Measurements from ENCODE around the gene KCNJ8.

DNA sequence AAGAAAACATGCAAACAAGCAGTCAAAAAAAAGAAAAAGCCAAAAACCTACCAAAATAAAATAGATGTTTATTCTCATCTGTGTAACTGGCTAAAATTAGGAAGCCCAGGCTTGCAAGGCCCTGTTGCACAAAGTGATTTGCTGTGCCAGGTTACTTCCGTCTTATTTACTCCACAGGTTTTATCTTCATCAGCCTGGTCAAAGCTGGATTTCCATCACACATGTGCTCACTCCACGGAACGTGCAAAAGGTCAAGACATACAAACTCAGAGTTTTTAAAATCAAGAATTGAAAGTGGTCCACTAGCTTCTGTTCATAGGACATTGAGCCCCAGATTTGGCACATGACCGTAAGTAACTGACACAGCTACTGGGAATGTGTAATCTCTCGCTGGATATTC lies 14.8 kb downstream of the KCNJ8 start:
- TF ChIP-seq TCF7L2 (IDR thresholded peaks at IDR 0.05; ENCODE audit: low read depth, low read length), result no peak
- TF ChIP-seq, protein P1, sequence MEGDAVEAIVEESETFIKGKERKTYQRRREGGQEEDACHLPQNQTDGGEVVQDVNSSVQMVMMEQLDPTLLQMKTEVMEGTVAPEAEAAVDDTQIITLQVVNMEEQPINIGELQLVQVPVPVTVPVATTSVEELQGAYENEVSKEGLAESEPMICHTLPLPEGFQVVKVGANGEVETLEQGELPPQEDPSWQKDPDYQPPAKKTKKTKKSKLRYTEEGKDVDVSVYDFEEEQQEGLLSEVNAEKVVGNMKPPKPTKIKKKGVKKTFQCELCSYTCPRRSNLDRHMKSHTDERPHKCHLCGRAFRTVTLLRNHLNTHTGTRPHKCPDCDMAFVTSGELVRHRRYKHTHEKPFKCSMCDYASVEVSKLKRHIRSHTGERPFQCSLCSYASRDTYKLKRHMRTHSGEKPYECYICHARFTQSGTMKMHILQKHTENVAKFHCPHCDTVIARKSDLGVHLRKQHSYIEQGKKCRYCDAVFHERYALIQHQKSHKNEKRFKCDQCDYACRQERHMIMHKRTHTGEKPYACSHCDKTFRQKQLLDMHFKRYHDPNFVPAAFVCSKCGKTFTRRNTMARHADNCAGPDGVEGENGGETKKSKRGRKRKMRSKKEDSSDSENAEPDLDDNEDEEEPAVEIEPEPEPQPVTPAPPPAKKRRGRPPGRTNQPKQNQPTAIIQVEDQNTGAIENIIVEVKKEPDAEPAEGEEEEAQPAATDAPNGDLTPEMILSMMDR (IDR thresholded peaks at IDR 0.05), result no peak
- TF ChIP-seq POLR2AphosphoS5 (IDR thresholded peaks at IDR 0.05; ENCODE audit: low read depth, low read length), result no peak
